ENCODE data around the gene LPA.

- no peak for TF ChIP-seq POLR2A (IDR thresholded peaks at IDR 0.05)
- no peak for TF ChIP-seq CTCF (IDR thresholded peaks at IDR 0.05)
- TF ChIP-seq POLR2AphosphoS5 (IDR thresholded peaks at IDR 0.05), result no peak
- no peak for TF ChIP-seq EP300 (IDR thresholded peaks at IDR 0.05)
Observed at GRCh38 chr6:160487116-160487515, 177.0 kb downstream of the LPA start.

Measured in suprapubic skin (tissue), 4 donors.